Mesendoderm (in vitro differentiated cells): ENCODE data around the gene SEC24D.

Source experiments
- DNase-seq: peaks from one replicate; pipeline ENCODE4 v3.0.0; 2013
- H2AK5ac ChIP-seq: 2 replicates; pipeline ENCODE4 v1.6.1; 2013; ENCODE audit warnings: low read length, inconsistent platforms
- H2BK120ac ChIP-seq: 2 replicates; pipeline ENCODE4 v1.6.1; 2013; ENCODE audit warnings: low read depth, mild to moderate bottlenecking, low read length, moderate library complexity, mixed read lengths
- H2BK15ac ChIP-seq: replicated peaks from 2 replicates; pipeline ENCODE4 v1.6.1; 2013; ENCODE audit warnings: low read depth, mild to moderate bottlenecking, moderate library complexity
- H2BK5ac ChIP-seq: 2 replicates; pipeline ENCODE4 v1.6.1; 2013; ENCODE audit warnings: low read length, inconsistent platforms
- H3K18ac ChIP-seq: 2 replicates; pipeline ENCODE4 v1.6.1; 2013; ENCODE audit warnings: mild to moderate bottlenecking, low read length, mixed read lengths
- H3K23ac ChIP-seq: one replicate; pipeline ENCODE4 v1.6.1; 2013; ENCODE audit warnings: low read length
- H3K27ac ChIP-seq: 2 replicates; pipeline ENCODE4 v1.5.1; 2013; ENCODE audit warnings: low read depth, mild to moderate bottlenecking, inconsistent platforms, low read length, moderate library complexity
- H3K27me3 ChIP-seq: 2 replicates; pipeline ENCODE4 v1.6.1; 2013; ENCODE audit warnings: low read length, control low read depth, mild to moderate bottlenecking, inconsistent platforms; ENCODE audit not compliant: insufficient read depth, poor library complexity
- H3K36me3 ChIP-seq: 2 replicates; pipeline ENCODE4 v1.6.1; 2013; ENCODE audit warnings: low read length, inconsistent platforms; ENCODE audit not compliant: control insufficient read depth, insufficient read depth
- H3K4ac ChIP-seq: one replicate; pipeline ENCODE4 v1.6.1; 2013; ENCODE audit warnings: low read depth, mild to moderate bottlenecking, low read length, moderate library complexity
- H3K4me1 ChIP-seq: 2 replicates; pipeline ENCODE4 v1.6.1; 2013; ENCODE audit warnings: low read depth, low read length, inconsistent platforms; ENCODE audit not compliant: control insufficient read depth
- H3K4me2 ChIP-seq: 2 replicates; pipeline ENCODE4 v1.6.1; 2013; ENCODE audit warnings: low read length
- H3K4me3 ChIP-seq: 2 replicates; pipeline ENCODE4 v1.5.1; 2013; ENCODE audit warnings: mild to moderate bottlenecking, low read length
- H3K56ac ChIP-seq: one replicate; pipeline ENCODE4 v1.6.1; 2013; ENCODE audit warnings: low read length
- H3K79me1 ChIP-seq: 2 replicates; pipeline ENCODE4 v1.6.1; 2013; ENCODE audit warnings: low read length, inconsistent platforms
- H3K79me2 ChIP-seq: 2 replicates; pipeline ENCODE4 v1.6.1; 2013; ENCODE audit warnings: mild to moderate bottlenecking, low read length; ENCODE audit not compliant: control insufficient read depth, insufficient read depth
- H3K9ac ChIP-seq: 2 replicates; pipeline ENCODE4 v1.6.1; 2013; ENCODE audit warnings: low read length, inconsistent platforms
- H4K5ac ChIP-seq: one replicate; pipeline ENCODE4 v1.6.1; 2013; ENCODE audit warnings: low read length
- H4K8ac ChIP-seq: one replicate; pipeline ENCODE4 v1.6.1; 2013; ENCODE audit warnings: low read depth, mild to moderate bottlenecking, control low read depth, low read length, moderate library complexity
- WGBS: extraction: QIAGEN DNeasy Blood & Tissue Kit; methylation state at CpG from one replicate; pipeline ENCODE4 v1.1.7; 2013; ENCODE audit warnings: low lambda C conversion rate, missing lambda C conversion rate; ENCODE audit not compliant: insufficient coverage; ENCODE audit errors: extremely low coverage; 5-methylcytosine and 5-hydroxymethylcytosine counted together

SEC24D gene

DNA sequence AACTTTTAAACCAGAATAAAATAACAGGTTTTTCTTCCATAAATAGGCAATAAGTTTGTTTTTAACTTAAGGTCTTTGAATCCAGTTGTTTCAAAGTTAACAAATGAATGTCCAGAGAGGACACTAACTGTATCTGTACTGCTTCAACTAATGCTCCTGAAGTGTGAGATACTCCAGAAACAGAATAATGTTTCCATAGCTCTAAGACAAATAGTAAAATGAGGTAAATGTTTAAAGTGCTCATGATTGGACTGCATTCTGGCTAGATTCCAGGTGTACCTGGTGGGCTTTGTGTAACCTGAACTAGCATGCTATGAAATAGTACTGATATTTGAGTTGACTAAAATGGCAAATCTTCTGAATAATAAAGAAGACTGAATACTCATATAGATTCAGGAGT is 99.0 kb downstream of the SEC24D start:
- no peak for DNase-seq
- no peak overlapping the region for H4K8ac ChIP-seq
- H2BK15ac ChIP-seq, result no peak overlapping the region
- no peak overlapping the region for H3K56ac ChIP-seq
- no peak overlapping the region for H3K9ac ChIP-seq
- H3K79me1 ChIP-seq, result no peaks in the 10 kb centered on the region
- H3K4me2 ChIP-seq, result no peak overlapping the region
- no peak overlapping the region for H3K4me3 ChIP-seq
- H3K4ac ChIP-seq, result no peak overlapping the region
- H2AK5ac ChIP-seq, result no peak overlapping the region
- H3K23ac ChIP-seq, result no peak overlapping the region
- H3K79me2 ChIP-seq, result no peaks in the 10 kb centered on the region
- H3K36me3 ChIP-seq, result peaks cover 2% of the 10 kb centered on the region
- no peak overlapping the region for H2BK5ac ChIP-seq
- no peaks in the 10 kb centered on the region for H3K4me1 ChIP-seq
- H2BK120ac ChIP-seq, result no peak overlapping the region
- H3K18ac ChIP-seq, result no peak overlapping the region
- H4K5ac ChIP-seq, result no peak overlapping the region
- no peaks in the 10 kb centered on the region for H3K27me3 ChIP-seq
- H3K27ac ChIP-seq, result no peak overlapping the region

DNA sequence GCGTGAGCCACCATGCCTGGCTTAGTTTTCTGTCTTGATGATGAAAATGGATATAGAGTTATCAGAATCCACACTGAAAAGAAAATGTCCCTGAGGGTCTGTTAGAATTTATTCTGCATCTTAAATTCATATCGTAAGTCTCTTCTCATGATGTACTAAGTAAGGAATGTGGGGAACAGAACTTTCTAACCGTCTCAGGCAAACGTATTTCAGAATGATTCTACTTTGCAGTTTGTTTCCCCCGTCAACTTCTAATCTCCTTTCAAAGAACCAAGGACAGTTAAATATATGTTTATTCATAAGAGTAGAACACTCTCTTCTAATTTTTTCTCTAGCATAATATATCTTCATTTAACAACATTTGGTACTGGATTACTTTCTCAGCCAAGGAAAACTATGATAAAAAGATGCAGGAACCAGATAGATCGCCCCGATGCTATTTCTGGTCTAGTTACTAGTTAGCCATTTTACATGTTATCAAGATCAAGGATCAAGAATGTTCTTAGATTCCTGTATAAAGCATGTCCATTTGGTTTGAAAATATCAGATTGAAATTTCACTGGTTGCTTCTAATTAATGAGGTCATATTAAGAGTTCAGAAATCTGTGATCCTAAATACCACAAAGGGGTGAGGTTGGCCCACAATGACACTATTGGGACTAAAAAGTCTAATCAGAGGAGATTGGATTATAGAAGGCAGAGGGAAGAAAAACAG is 101.3 kb downstream of the SEC24D start:
- no peak overlapping the region for H3K27ac ChIP-seq
- H3K79me2 ChIP-seq, result no peaks in the 10 kb centered on the region

DNA sequence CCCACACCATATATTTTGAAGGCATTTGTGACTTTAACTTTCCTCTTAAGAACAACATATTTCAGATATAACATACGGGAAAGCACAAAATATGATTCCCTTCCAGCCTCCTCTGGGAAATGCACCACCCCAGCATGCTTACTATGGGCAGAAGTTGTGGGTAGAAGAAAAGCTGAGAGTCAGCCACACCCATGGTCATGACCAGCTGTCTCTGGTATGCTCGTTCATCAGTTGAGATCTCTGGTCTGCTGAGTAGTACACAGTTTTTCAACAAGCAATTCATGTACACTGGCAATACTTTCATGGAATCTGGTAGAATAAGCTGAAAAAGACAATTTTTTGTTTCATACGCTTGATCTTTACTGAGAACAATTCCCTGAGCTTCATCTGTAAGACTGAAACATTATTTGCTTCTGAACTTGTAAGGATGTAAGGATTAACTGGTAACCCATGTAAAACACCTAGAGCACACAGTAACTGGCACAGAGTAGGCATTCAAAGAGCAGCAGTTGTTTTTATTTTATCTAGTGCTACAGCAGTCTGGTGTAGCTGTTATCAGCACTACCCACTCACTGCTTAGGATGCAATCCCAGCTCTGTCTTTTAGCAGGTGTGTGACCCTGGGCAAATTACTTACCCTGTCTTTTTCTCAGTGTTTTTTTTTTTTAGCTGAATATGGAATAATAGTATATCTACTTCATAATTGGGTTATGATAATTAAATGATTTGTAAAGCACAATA is 103.2 kb downstream of the SEC24D start:
- H2BK15ac ChIP-seq, result no peak overlapping the region
- H3K9ac ChIP-seq, result no peak overlapping the region
- H3K4me2 ChIP-seq, result no peak overlapping the region
- H3K79me2 ChIP-seq, result no peaks in the 10 kb centered on the region
- no peak overlapping the region for H3K18ac ChIP-seq
- no peak overlapping the region for H4K5ac ChIP-seq
- H2AK5ac ChIP-seq, result no peak overlapping the region
- H3K4me3 ChIP-seq, result no peak overlapping the region
- no peak overlapping the region for H3K23ac ChIP-seq
- no peaks in the 10 kb centered on the region for H3K27me3 ChIP-seq
- H3K4ac ChIP-seq, result no peak overlapping the region
- no peak for DNase-seq
- H3K79me1 ChIP-seq, result no peaks in the 10 kb centered on the region
- peaks cover 2% of the 10 kb centered on the region for H3K36me3 ChIP-seq
- no peak overlapping the region for H2BK120ac ChIP-seq
- no peak overlapping the region for H3K27ac ChIP-seq
- H3K4me1 ChIP-seq, result no peaks in the 10 kb centered on the region
- H3K56ac ChIP-seq, result no peak overlapping the region
- no peak overlapping the region for H2BK5ac ChIP-seq
- WGBS, result no CpG with 5 or more reads among the region's 3 CpGs
- H4K8ac ChIP-seq, result no peak overlapping the region

More for the DNA sequence above, 101.3 kb downstream of the SEC24D start:
- no peak for DNase-seq
- H3K79me1 ChIP-seq, result no peaks in the 10 kb centered on the region
- no peak overlapping the region for H2AK5ac ChIP-seq
- no peak overlapping the region for H2BK15ac ChIP-seq
- H3K27me3 ChIP-seq, result no peaks in the 10 kb centered on the region
- H3K9ac ChIP-seq, result no peak overlapping the region
- no peak overlapping the region for H4K8ac ChIP-seq
- H3K56ac ChIP-seq, result no peak overlapping the region
- H3K4me2 ChIP-seq, result no peak overlapping the region
- no peaks in the 10 kb centered on the region for H3K4me1 ChIP-seq
- H3K36me3 ChIP-seq, result peaks cover 2% of the 10 kb centered on the region
- H4K5ac ChIP-seq, result no peak overlapping the region
- no peak overlapping the region for H3K18ac ChIP-seq
- no peak overlapping the region for H2BK120ac ChIP-seq
- no peak overlapping the region for H3K4me3 ChIP-seq
- no CpG with 5 or more reads among the region's 7 CpGs for WGBS
- H3K4ac ChIP-seq, result no peak overlapping the region
- H2BK5ac ChIP-seq, result no peak overlapping the region
- H3K23ac ChIP-seq, result no peak overlapping the region

DNA sequence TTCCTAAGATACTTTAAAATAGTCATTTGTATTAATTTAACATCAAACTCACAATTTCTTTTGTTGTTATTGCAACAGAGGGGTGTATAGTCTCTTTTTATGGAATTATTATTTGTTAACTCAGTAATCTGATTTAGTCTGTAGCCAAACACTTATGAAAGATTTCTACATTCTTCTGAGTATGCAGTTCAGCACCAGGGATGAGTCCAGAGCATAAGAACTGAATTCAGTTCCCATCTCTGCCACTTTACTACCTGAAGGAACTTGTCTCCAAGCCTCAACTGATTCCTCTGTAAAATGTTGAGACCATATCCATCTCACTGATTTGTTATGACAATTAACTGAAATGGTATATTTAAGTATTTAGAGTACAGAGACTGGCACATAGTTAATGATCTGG is 105.2 kb downstream of the SEC24D start:
- Histone ChIP-seq H3K18ac (no peak overlapping the region), H3K23ac (no peak overlapping the region), H2BK120ac (no peak overlapping the region), H3K9ac (no peak overlapping the region), H3K4me2 (no peak overlapping the region), H3K36me3 (peaks cover 2% of the 10 kb centered on the region), H4K8ac (no peak overlapping the region), H3K27me3 (no peaks in the 10 kb centered on the region), H2BK15ac (no peak overlapping the region), H3K4me3 (no peak overlapping the region), H3K4me1 (no peaks in the 10 kb centered on the region), H2BK5ac (no peak overlapping the region), H3K56ac (no peak overlapping the region), H2AK5ac (no peak overlapping the region), H3K4ac (no peak overlapping the region), H3K27ac (no peak overlapping the region), H4K5ac (no peak overlapping the region), H3K79me2 (no peaks in the 10 kb centered on the region), H3K79me1 (no peaks in the 10 kb centered on the region)
- no peak for DNase-seq

DNA sequence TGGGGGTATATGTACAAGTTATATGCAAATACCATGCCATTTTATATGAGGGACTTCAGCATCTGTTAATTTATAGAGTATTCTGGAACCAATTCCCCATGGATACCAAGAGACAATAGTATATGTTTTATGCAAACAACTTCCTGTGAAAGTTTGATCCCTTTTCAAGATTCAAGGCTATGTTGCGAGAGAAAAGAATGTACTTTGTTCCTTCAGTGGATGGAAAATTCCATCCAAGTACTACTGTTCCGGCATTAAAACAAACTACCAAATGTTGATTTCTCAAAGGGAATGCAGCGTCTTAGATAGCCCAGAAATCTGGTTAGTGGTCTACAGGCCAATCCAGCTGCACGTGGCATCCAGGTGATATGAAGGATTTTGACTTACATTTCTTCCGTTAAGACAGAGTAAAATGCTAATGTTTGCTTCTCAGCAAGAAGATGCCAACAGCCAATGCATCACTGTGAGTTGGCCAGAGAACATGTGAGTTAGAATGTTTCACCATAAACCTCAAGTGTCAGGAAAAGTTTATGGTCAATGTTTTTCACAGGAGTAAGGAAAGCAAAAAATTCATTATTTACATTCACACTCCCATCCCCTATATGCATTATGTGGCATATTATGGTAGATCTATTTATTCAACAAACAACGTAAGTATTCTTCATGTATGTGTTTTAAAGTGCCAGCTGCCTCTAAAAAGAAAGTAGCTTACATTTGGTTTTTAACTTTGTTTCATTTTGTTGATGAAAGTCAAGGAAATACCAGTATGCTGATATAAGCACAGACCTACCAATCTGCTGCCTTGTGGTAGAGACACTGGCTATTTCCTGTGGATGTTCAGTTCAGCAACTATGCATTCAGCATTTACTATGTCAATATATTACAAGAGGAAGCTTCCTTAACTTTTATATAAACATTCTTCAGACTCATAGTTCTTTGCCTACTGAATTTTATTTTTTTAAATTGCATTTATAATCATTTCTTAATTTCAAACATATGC is 106.3 kb downstream of the SEC24D start:
- H3K23ac ChIP-seq, result no peak overlapping the region
- H3K9ac ChIP-seq, result no peak overlapping the region

More for the DNA sequence above, 106.3 kb downstream of the SEC24D start:
- Histone ChIP-seq H3K4me1 (no peaks in the 10 kb centered on the region), H3K79me2 (no peaks in the 10 kb centered on the region), H3K36me3 (peaks cover 2% of the 10 kb centered on the region), H2AK5ac (no peak overlapping the region), H3K18ac (no peak overlapping the region), H2BK5ac (no peak overlapping the region), H2BK120ac (no peak overlapping the region), H3K56ac (no peak overlapping the region), H3K4me2 (no peak overlapping the region), H3K27me3 (no peaks in the 10 kb centered on the region), H4K8ac (no peak overlapping the region), H2BK15ac (no peak overlapping the region), H4K5ac (no peak overlapping the region), H3K79me1 (no peaks in the 10 kb centered on the region), H3K4ac (no peak overlapping the region), H3K4me3 (no peak overlapping the region), H3K27ac (no peak overlapping the region)
- no peak for DNase-seq
- WGBS, result no CpG with 5 or more reads among the region's 6 CpGs
